Pulmonary artery endothelial cell (primary cell): ENCODE results near the gene UBE2G2. TPM values are rescaled to one million over a fixed set of nuclear protein-coding genes. Genes with fewer than 3 reads are reported as not detected.

ENCODE experiments used
- DNase-seq: peaks from one replicate; pipeline ENCODE4 v3.0.0-alpha.2; 2011; ENCODE audit warnings: low read depth, low spot score
- total RNA-seq: library from RNA; depleted of rRNA; stranded (reverse); fragments of >200 nt; gene quantifications from 2 replicates; pipeline ENCODE4 v1.2.3, GENCODE V29; 2014

Gene UBE2G2
- 105 and 197 TPM in 2 replicates for total RNA-seq

GRCh38 chr21:44801468-44802395 is at the start of gene UBE2G2:
Gene UBE2G2 (minus strand): TSS chr21:44801820. CDS start chr21:44801748, 72 bp downstream.
- no peak for DNase-seq

- DNase-seq: no peak
Measured at GRCh38 chr21:44850905-44851657, 49.5 kb upstream of the UBE2G2 start.

GRCh38 chr21:44850208-44850800 is 48.7 kb upstream of the UBE2G2 start:
- DNase-seq: no peak

GRCh38 chr21:44849616-44850130 is 48.1 kb upstream of the UBE2G2 start:
- DNase-seq: no peak

- no peak for DNase-seq
Measured at GRCh38 chr21:44848821-44849521, 47.4 kb upstream of the UBE2G2 start.

- no peak for DNase-seq
Measured at GRCh38 chr21:44847261-44848056, 45.8 kb upstream of the UBE2G2 start.

GRCh38 chr21:44846485-44847260 is 45.1 kb upstream of the UBE2G2 start:
- DNase-seq: no peak

GRCh38 chr21:44846224-44846484 is 44.5 kb upstream of the UBE2G2 start:
- DNase-seq: no peak

GRCh38 chr21:44845418-44846223 is 44.0 kb upstream of the UBE2G2 start:
- DNase-seq: no peak

- no peak for DNase-seq
Measured at GRCh38 chr21:44844256-44844655, 42.6 kb upstream of the UBE2G2 start.

- DNase-seq: no peak
Measured at GRCh38 chr21:44842721-44843445, 41.3 kb upstream of the UBE2G2 start.

GRCh38 chr21:44842087-44842486 is 40.5 kb upstream of the UBE2G2 start:
- no peak for DNase-seq

GRCh38 chr21:44840771-44841170 is 39.2 kb upstream of the UBE2G2 start:
- no peak for DNase-seq

- no peak for DNase-seq
Measured at GRCh38 chr21:44838951-44839350, 37.3 kb upstream of the UBE2G2 start.

- no peak for DNase-seq
Measured at GRCh38 chr21:44838039-44838895, 36.6 kb upstream of the UBE2G2 start.

GRCh38 chr21:44837537-44837936 is 35.9 kb upstream of the UBE2G2 start:
- DNase-seq: no peak
